Osteoblast (primary cell): ENCODE results near the gene RFXAP. TPM values are rescaled to one million over a fixed set of nuclear protein-coding genes. Genes with fewer than 3 reads are reported as not detected.

Experiments used
- DNase-seq: peaks from one replicate; pipeline ENCODE4 v3.0.0; 2011; ENCODE audit warnings: low spot score, mixed read lengths; ENCODE audit not compliant: insufficient read length; ENCODE audit errors: missing footprints
- H2AFZ ChIP-seq: 2 replicates; pipeline ENCODE4 v1.6.0; 2011; ENCODE audit warnings: mild to moderate bottlenecking, low read length
- H3K27ac ChIP-seq: 2 replicates; pipeline ENCODE4 v1.5.1; 2011; ENCODE audit warnings: mild to moderate bottlenecking, low read depth, low read length, moderate library complexity
- H3K27me3 ChIP-seq: 2 replicates; pipeline ENCODE4 v1.6.0; 2012; ENCODE audit warnings: mild to moderate bottlenecking, control low read depth, inconsistent platforms, low read length, moderate library complexity; ENCODE audit not compliant: insufficient read depth
- H3K36me3 ChIP-seq: 2 replicates; pipeline ENCODE4 v1.5.1; 2011; ENCODE audit warnings: mild to moderate bottlenecking, low read length, control low read depth, moderate library complexity; ENCODE audit not compliant: insufficient read depth
- H3K4me1 ChIP-seq: 2 replicates; pipeline ENCODE4 v1.5.1; 2011; ENCODE audit warnings: mild to moderate bottlenecking, low read length, control low read depth, moderate library complexity; ENCODE audit not compliant: insufficient read depth
- H3K4me2 ChIP-seq: 2 replicates; pipeline ENCODE4 v1.6.0; 2011; ENCODE audit warnings: mild to moderate bottlenecking, low read length; ENCODE audit not compliant: insufficient read depth
- H3K4me3 ChIP-seq: fragments of 200-600 bp; sonication (generic); 3 replicates; pipeline ENCODE4 v1.5.1; 2012; ENCODE audit warnings: mild to moderate bottlenecking, low read length, inconsistent platforms; ENCODE audit not compliant: insufficient read depth
- H3K79me2 ChIP-seq: 2 replicates; pipeline ENCODE4 v1.6.0; 2012; ENCODE audit warnings: mild to moderate bottlenecking, low read length, control low read depth, inconsistent platforms; ENCODE audit not compliant: insufficient read depth
- H3K9me3 ChIP-seq: 2 replicates; pipeline ENCODE4 v1.5.1; 2011; ENCODE audit warnings: low read depth, low read length, control low read depth
- H4K20me1 ChIP-seq: 2 replicates; pipeline ENCODE4 v1.6.0; 2012; ENCODE audit warnings: mild to moderate bottlenecking, low read length, control low read depth; ENCODE audit not compliant: insufficient read depth
- total RNA-seq: library from RNA; depleted of rRNA; stranded (reverse); fragments of >200 nt; gene quantifications from 2 replicates; pipeline ENCODE4 v1.2.3, GENCODE V29; 2012
- TF ChIP-seq, protein P1 (sequence below): IDR thresholded peaks from 2 replicates; pipeline ENCODE4 v1.5.1; 2011; ENCODE audit warnings: mild to moderate bottlenecking, low read depth, low read length, moderate library complexity; ENCODE audit errors: extremely low read depth

The RFXAP gene
- total RNA-seq, 1 donor, result 2.9 TPM

DNA sequence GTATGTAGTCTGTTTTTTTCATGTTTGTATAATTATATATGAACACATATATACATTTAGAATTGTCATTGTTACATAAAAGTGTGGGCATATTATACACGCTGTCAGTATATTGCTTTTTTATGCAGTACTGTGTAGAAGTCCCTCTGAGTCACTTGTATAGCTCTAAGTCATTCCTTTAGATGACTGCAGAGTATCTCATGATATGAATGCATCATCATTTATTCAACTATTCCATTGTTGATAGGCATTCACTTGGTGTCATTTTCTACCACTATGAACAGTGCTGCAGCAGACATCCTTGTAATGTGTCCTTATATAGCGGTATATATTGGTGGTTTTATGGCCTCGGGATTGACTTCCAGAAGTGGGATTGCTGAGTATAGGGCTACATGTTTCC, 15.3 kb downstream of the RFXAP start:
- no peaks in the 10 kb centered on the region for H4K20me1 ChIP-seq
- no peaks in the 10 kb centered on the region for H3K4me1 ChIP-seq
- H3K4me3 ChIP-seq, result no peak overlapping the region
- no peaks in the 10 kb centered on the region for H3K79me2 ChIP-seq
- H2AFZ ChIP-seq, result no peak overlapping the region
- no peak for DNase-seq
- H3K27ac ChIP-seq, result no peak overlapping the region
- H3K4me2 ChIP-seq, result no peak overlapping the region
- H3K27me3 ChIP-seq, result no peaks in the 10 kb centered on the region
- no peaks in the 10 kb centered on the region for H3K36me3 ChIP-seq
- no peaks in the 10 kb centered on the region for H3K9me3 ChIP-seq
- TF ChIP-seq, protein P1, sequence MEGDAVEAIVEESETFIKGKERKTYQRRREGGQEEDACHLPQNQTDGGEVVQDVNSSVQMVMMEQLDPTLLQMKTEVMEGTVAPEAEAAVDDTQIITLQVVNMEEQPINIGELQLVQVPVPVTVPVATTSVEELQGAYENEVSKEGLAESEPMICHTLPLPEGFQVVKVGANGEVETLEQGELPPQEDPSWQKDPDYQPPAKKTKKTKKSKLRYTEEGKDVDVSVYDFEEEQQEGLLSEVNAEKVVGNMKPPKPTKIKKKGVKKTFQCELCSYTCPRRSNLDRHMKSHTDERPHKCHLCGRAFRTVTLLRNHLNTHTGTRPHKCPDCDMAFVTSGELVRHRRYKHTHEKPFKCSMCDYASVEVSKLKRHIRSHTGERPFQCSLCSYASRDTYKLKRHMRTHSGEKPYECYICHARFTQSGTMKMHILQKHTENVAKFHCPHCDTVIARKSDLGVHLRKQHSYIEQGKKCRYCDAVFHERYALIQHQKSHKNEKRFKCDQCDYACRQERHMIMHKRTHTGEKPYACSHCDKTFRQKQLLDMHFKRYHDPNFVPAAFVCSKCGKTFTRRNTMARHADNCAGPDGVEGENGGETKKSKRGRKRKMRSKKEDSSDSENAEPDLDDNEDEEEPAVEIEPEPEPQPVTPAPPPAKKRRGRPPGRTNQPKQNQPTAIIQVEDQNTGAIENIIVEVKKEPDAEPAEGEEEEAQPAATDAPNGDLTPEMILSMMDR, result no peak

- H3K27ac ChIP-seq, result no peak overlapping the region
- H3K27me3 ChIP-seq, result no peaks in the 10 kb centered on the region
- H3K36me3 ChIP-seq, result no peaks in the 10 kb centered on the region
- H3K4me1 ChIP-seq, result no peaks in the 10 kb centered on the region
- no peaks in the 10 kb centered on the region for H4K20me1 ChIP-seq
- H3K4me2 ChIP-seq, result no peak overlapping the region
- H3K9me3 ChIP-seq, result no peaks in the 10 kb centered on the region
- no peak for DNase-seq
- TF ChIP-seq, protein P1, result no peak
- no peak overlapping the region for H3K4me3 ChIP-seq
- no peaks in the 10 kb centered on the region for H3K79me2 ChIP-seq
- no peak overlapping the region for H2AFZ ChIP-seq
Measured at GRCh38 chr13:36837354-36838092, 18.5 kb downstream of the RFXAP start.

GRCh38 chr13:36839281-36839680, 20.3 kb downstream of the RFXAP start:
- Histone ChIP-seq H2AFZ (no peak overlapping the region), H4K20me1 (no peaks in the 10 kb centered on the region), H3K27ac (no peak overlapping the region), H3K4me1 (no peaks in the 10 kb centered on the region), H3K79me2 (no peaks in the 10 kb centered on the region), H3K9me3 (no peaks in the 10 kb centered on the region), H3K4me2 (no peak overlapping the region), H3K36me3 (no peaks in the 10 kb centered on the region), H3K4me3 (no peak overlapping the region), H3K27me3 (no peaks in the 10 kb centered on the region)
- DNase-seq, result no peak
- TF ChIP-seq, protein P1, result no peak

- Histone ChIP-seq H4K20me1 (no peaks in the 10 kb centered on the region), H3K36me3 (no peaks in the 10 kb centered on the region), H3K4me1 (no peaks in the 10 kb centered on the region), H3K27me3 (no peaks in the 10 kb centered on the region), H3K79me2 (no peaks in the 10 kb centered on the region), H3K4me2 (no peak overlapping the region), H3K4me3 (no peak overlapping the region), H3K9me3 (no peaks in the 10 kb centered on the region), H3K27ac (no peak overlapping the region), H2AFZ (no peak overlapping the region)
- DNase-seq, result no peak
- TF ChIP-seq, protein P1, result no peak
Measured at GRCh38 chr13:36839981-36840380, 21.0 kb downstream of the RFXAP start.
